A549 (cell line): ENCODE results near the gene MAPK9. TPM values are rescaled to one million over a fixed set of nuclear protein-coding genes. Genes with fewer than 3 reads are reported as not detected.

Source experiments
- ATAC-seq, 2 experiments: fragments of 200-7000 bp in 1 of 2; fragments of >200 bp in 1 of 2; cut with Nextera tagmentation in 1 of 2; cut with Tn5 transposase in 1 of 2; 3 replicates each; pipeline versions ENCODE4 v1.8.0 to v1.9.1; 2018 to 2020; ENCODE audit warnings: mild to moderate bottlenecking in 1 of 2, moderate library complexity in 1 of 2
- CTCF ChIA-PET: fragments of 300-600 bp; sonication (Branson Sonifier 250); formaldehyde crosslinking; extraction: SDS; loops from one replicate; lab custom pipeline; 2021; ENCODE audit warnings: antibody characterized with exemption, inconsistent platforms; lab: Yijun Ruan, JAX
- POLR2A ChIA-PET: fragments of 350-600 bp; formaldehyde crosslinking; extraction: SDS; loops from one replicate; lab custom pipeline; 2021; ENCODE audit warnings: antibody characterized with exemption, inconsistent platforms; lab: Yijun Ruan, JAX
- DNase-seq, 2 experiments: peaks; one replicate each; pipeline versions ENCODE4 v3.0.0 to v3.0.0-alpha.2; 2011 to 2016; ENCODE audit warnings: low read depth in 1 of 2, low spot score in 1 of 2
- FAIRE-seq: peaks from 2 replicates; lab custom pipeline; 2011; peaks lifted over from hg19 to GRCh38; lab: Jason Lieb, UNC
- H3K27ac ChIP-seq, 2 experiments: fragments of >200 bp; sonication (Bioruptor Twin); formaldehyde crosslinking; 3 replicates each; pipeline ENCODE4 v1.5.1; 2016 to 2017
- H3K4me1 ChIP-seq: fragments of >200 bp; sonication (Bioruptor Twin); formaldehyde crosslinking; 3 replicates; pipeline ENCODE4 v1.6.1; 2016
- H3K4me2 ChIP-seq: fragments of >200 bp; sonication (Bioruptor Twin); formaldehyde crosslinking; 3 replicates; pipeline ENCODE4 v1.6.1; 2016
- H3K4me3 ChIP-seq: fragments of >200 bp; sonication (Bioruptor Twin); formaldehyde crosslinking; 3 replicates; pipeline ENCODE4 v1.5.1; 2016
- H3K9me3 ChIP-seq: fragments of >200 bp; sonication (Bioruptor Twin); formaldehyde crosslinking; 3 replicates; pipeline ENCODE4 v1.6.1; 2016
- BCL3 ChIP-seq: fragments of >200 bp; sonication (Bioruptor Twin); formaldehyde crosslinking; IDR thresholded peaks from 3 replicates; pipeline ENCODE4 v1.6.1; 2016
- BHLHE40 ChIP-seq: IDR thresholded peaks from 2 replicates; pipeline ENCODE4 v1.6.1; 2012; ENCODE audit warnings: low read depth, low read length, inconsistent platforms
- E2F6 ChIP-seq: IDR thresholded peaks from 2 replicates; pipeline ENCODE4 v1.6.1; 2012; ENCODE audit warnings: low read depth, borderline replicate concordance
- ESRRA ChIP-seq: fragments of 150-350 bp; IDR thresholded peaks from 2 replicates; pipeline ENCODE4 v1.6.1; 2014; ENCODE audit warnings: mild to moderate bottlenecking, low read length, borderline replicate concordance
- FOSL2 ChIP-seq, 2 experiments: fragments of 450-650 bp in 1 of 2; fragments of >200 bp in 1 of 2; sonication (Bioruptor Twin) in 1 of 2; formaldehyde crosslinking; IDR thresholded peaks; 2 replicates each; pipeline versions ENCODE4 v1.5.0 to v1.6.1; 2016 to 2020; ENCODE audit warnings: mild to moderate bottlenecking in 1 of 2, moderate library complexity in 1 of 2
- HOXB13 ChIP-seq: fragments of 250-450 bp; sonication (Bioruptor Pico); IDR thresholded peaks from 2 replicates; pipeline ENCODE4 v1.5.0; 2020; ENCODE audit warnings: low read depth, mild to moderate bottlenecking, moderate library complexity
- JUN ChIP-seq, 2 experiments: fragments of >200 bp; sonication (Bioruptor Twin); formaldehyde crosslinking; IDR thresholded peaks; 2 replicates in 1 of 2; 3 replicates in 1 of 2; pipeline ENCODE4 v1.6.1; 2016 to 2017
- JUNB ChIP-seq: fragments of >200 bp; sonication (Bioruptor Twin); formaldehyde crosslinking; IDR thresholded peaks from 2 replicates; pipeline ENCODE4 v1.6.1; 2016
- MAX ChIP-seq: IDR thresholded peaks from 2 replicates; pipeline ENCODE4 v1.6.1; 2012
- MYC ChIP-seq: IDR thresholded peaks from 2 replicates; pipeline ENCODE4 v1.6.1; 2012; ENCODE audit warnings: mild to moderate bottlenecking, inconsistent platforms, low read length, improper control_type of control experiment, borderline replicate concordance
- NFE2L2 ChIP-seq: fragments of 150-350 bp; conservative IDR thresholded peaks from 2 replicates; pipeline ENCODE4 v1.6.1; 2014; ENCODE audit warnings: low read length
- PBX3 ChIP-seq: IDR thresholded peaks from 2 replicates; pipeline ENCODE4 v1.6.1; 2012
- PHF8 ChIP-seq: fragments of 200-600 bp; sonication (generic); IDR thresholded peaks from 2 replicates; pipeline ENCODE4 v1.6.1; 2016; ENCODE audit warnings: low read depth, mild to moderate bottlenecking, antibody characterized with exemption, moderate library complexity, borderline replicate concordance
- POLR2A ChIP-seq: IDR thresholded peaks from 2 replicates; pipeline ENCODE4 v1.6.1; 2012; ENCODE audit warnings: mild to moderate bottlenecking, low read length
- RCOR1 ChIP-seq: fragments of 150-350 bp; IDR thresholded peaks from 2 replicates; pipeline ENCODE4 v1.6.1; 2014; ENCODE audit warnings: antibody characterized with exemption, low read length, low read depth
- RNF2 ChIP-seq: fragments of 200-600 bp; sonication (generic); IDR thresholded peaks from 2 replicates; pipeline ENCODE4 v1.6.1; 2016; ENCODE audit warnings: low read depth, mild to moderate bottlenecking, antibody characterized with exemption, moderate library complexity, borderline replicate concordance
- TFCP2L1 ChIP-seq: fragments of 250-450 bp; sonication (Bioruptor Pico); IDR thresholded peaks from 2 replicates; pipeline ENCODE4 v1.5.0; 2021; ENCODE audit warnings: mild to moderate bottlenecking
- USF2 ChIP-seq: fragments of 450-650 bp; IDR thresholded peaks from 2 replicates; pipeline ENCODE4 v1.6.1; 2014; ENCODE audit warnings: antibody characterized with exemption
- WGBS: methylation state at CpG from one replicate; pipeline ENCODE4 v1.1.6; 2017; ENCODE audit errors: missing lambda C conversion rate; 5-methylcytosine and 5-hydroxymethylcytosine counted together
- polyA minus RNA-seq: library from RNA; depleted of rRNA, polyadenylated mRNA; stranded (reverse); fragments of >200 nt; gene quantifications from 2 replicates; pipeline ENCODE4 v1.2.3, GENCODE V29; 2011; rRNA and poly(A)+ RNA removed
- polyA plus RNA-seq, 4 experiments: library from polyadenylated mRNA; depleted of rRNA in 3 of 4; stranded (reverse); fragments of >200 nt; fragmentation: RNase III in 1 of 4; extraction: RNeasy Plus Mini Kit Qiagen cat#74134 plus additional on column Dnase treatment in 1 of 4; gene quantifications; 2 replicates in 3 of 4; 3 replicates in 1 of 4; pipeline ENCODE4 v1.2.3, GENCODE V29; 2011 to 2017

Gene MAPK9
- polyA plus RNA-seq (2011; rRNA removed) (52.7 and 66.9 TPM in 2 replicates), polyA plus RNA-seq (2017; fragmentation: RNase III; extraction: RNeasy Plus Mini Kit Qiagen cat#74134 plus additional on column Dnase treatment) (34.6 to 36.6 TPM (median 34.7 TPM) in 3 replicates), polyA minus RNA-seq (57.9 and 65.4 TPM in 2 replicates)
- polyA plus RNA-seq (2012; cell fraction: cytosol; rRNA removed): 31.5 and 35.5 TPM in 2 replicates
- polyA plus RNA-seq (2012; cell fraction: nucleus; rRNA removed): 17.8 and 29.8 TPM in 2 replicates

GRCh38 chr5:180291943-180292831 lies at the start of gene MAPK9:
MAPK9 (minus strand) TSS chr5:180292083; CDS start chr5:180280561, 11,522 bp downstream.
- FAIRE-seq: no peak

GRCh38 chr5:180341595-180341994 lies 49.7 kb upstream of the MAPK9 start:
- Histone ChIP-seq H3K27ac (no peak overlapping the region; a peak in 1 of 6 replicates), H3K4me3 (no peak overlapping the region), H3K4me2 (no peak overlapping the region), H3K9me3 (no peaks in the 10 kb centered on the region), H3K4me1 (peaks cover 35% of the 10 kb centered on the region)
- 89% methylated on average over 8 of the region's 8 CpGs for WGBS
- POLR2A ChIA-PET: no interaction called here
- ATAC-seq: no peak
- CTCF ChIA-PET: interaction anchor here (0.7 to 6.9 kb wide), 8 partner anchors 9 to 129 kb away, joined by 3 to 45 read pairs (median 8); partner anchors contain the start of gene GFPT2
- TF ChIP-seq ESRRA (no peak), RCOR1 (no peak), BHLHE40 (no peak), USF2 (no peak), HOXB13 (CRISPR knock-in tag) (no peak), RNF2 (no peak), FOSL2 (IDR thresholded peaks at IDR 0.05) (no peak), FOSL2 (CRISPR knock-in tag; IDR thresholded peaks at IDR 0.05) (no peak), MYC (no peak), TFCP2L1 (CRISPR knock-in tag) (no peak), PHF8 (no peak), MAX (no peak), E2F6 (no peak), NFE2L2 (no peak)
- FAIRE-seq: no peak
- DNase-seq: no peak

More at GRCh38 chr5:180291943-180292831, at the start of gene MAPK9:
- ATAC-seq: peak; percentile 82 to 83
- POLR2A ChIA-PET: interaction anchor here (0.7 to 1.2 kb wide), 2 partner anchors 36 to 175 kb away, joined by 3 to 4 read pairs; no protein-coding TSS in a partner anchor
- CTCF ChIA-PET: interaction anchor here (0.6 to 10.6 kb wide), 28 partner anchors 9 to 544 kb away, joined by 3 to 344 read pairs (median 6); partner anchors contain the start of gene CNOT6
- H3K9me3 ChIP-seq: no peaks in the 10 kb centered on the region
- peak within 1 kb of the TSS; percentile 85 to 97 for H3K27ac ChIP-seq
- TF ChIP-seq JUN (IDR thresholded peaks at IDR 0.05) (peak in 1 of 2 experiments; percentile 61; a peak in 2 of 5 replicates), POLR2A (peak; percentile 71), BCL3 (0 out of 3 replicates have a peak, but pooled peaks have one; percentile 36), JUNB (no peak), PBX3 (peak; percentile 92), BHLHE40 (no peak), PHF8 (peak; percentile 96)
- H3K4me1 ChIP-seq: peaks cover 18% of the 10 kb centered on the region
- DNase-seq: peak; percentile 76 to 77
- WGBS: 1% methylated on average over 18 of the region's 122 CpGs
- peak within 1 kb of the TSS; percentile 74 for H3K4me3 ChIP-seq
- H3K4me2 ChIP-seq: peak within 1 kb of the TSS; percentile 82
